Ishikawa (cell line): ENCODE data around the gene RNF157.

Source experiments
- CEBPB ChIP-seq: IDR thresholded peaks from 2 replicates; pipeline ENCODE4 v1.6.1; 2012
- CREB1 ChIP-seq: IDR thresholded peaks from 2 replicates; pipeline ENCODE4 v1.6.1; 2012; ENCODE audit warnings: low read depth
- EGR1 ChIP-seq: IDR thresholded peaks from 2 replicates; pipeline ENCODE4 v1.6.1; 2012
- EP300 ChIP-seq: IDR thresholded peaks from 2 replicates; pipeline ENCODE4 v1.6.1; 2012; ENCODE audit warnings: borderline replicate concordance
- FOXM1 ChIP-seq: IDR thresholded peaks from 2 replicates; pipeline ENCODE4 v1.6.1; 2012; ENCODE audit warnings: low read depth, borderline replicate concordance
- NFIC ChIP-seq: IDR thresholded peaks from 2 replicates; pipeline ENCODE4 v1.6.1; 2012
- RAD21 ChIP-seq: IDR thresholded peaks from 2 replicates; pipeline ENCODE4 v1.6.1; 2012; ENCODE audit warnings: low read depth
- TAF1 ChIP-seq: IDR thresholded peaks from 2 replicates; pipeline ENCODE4 v1.6.1; 2012; ENCODE audit warnings: low read depth, mild to moderate bottlenecking
- TCF12 ChIP-seq: IDR thresholded peaks from 2 replicates; pipeline ENCODE4 v1.6.1; 2012; ENCODE audit warnings: low read depth
- TEAD4 ChIP-seq: IDR thresholded peaks from 2 replicates; pipeline ENCODE4 v1.6.1; 2012
- YY1 ChIP-seq: IDR thresholded peaks from 2 replicates; pipeline ENCODE4 v1.6.1; 2012; ENCODE audit warnings: low read depth
- ZBTB7A ChIP-seq: IDR thresholded peaks from 2 replicates; pipeline ENCODE4 v1.6.1; 2012; ENCODE audit warnings: low read depth
- TF ChIP-seq, protein P1 (sequence below): IDR thresholded peaks from 2 replicates; pipeline ENCODE4 v1.6.1; 2012; ENCODE audit warnings: low read depth, mild to moderate bottlenecking
- TF ChIP-seq, protein P2 (sequence below): IDR thresholded peaks from 2 replicates; pipeline ENCODE4 v1.6.1; 2012
- TF ChIP-seq, protein P3 (sequence below): IDR thresholded peaks from 2 replicates; pipeline ENCODE4 v1.6.1; 2012

RNF157 gene

DNA sequence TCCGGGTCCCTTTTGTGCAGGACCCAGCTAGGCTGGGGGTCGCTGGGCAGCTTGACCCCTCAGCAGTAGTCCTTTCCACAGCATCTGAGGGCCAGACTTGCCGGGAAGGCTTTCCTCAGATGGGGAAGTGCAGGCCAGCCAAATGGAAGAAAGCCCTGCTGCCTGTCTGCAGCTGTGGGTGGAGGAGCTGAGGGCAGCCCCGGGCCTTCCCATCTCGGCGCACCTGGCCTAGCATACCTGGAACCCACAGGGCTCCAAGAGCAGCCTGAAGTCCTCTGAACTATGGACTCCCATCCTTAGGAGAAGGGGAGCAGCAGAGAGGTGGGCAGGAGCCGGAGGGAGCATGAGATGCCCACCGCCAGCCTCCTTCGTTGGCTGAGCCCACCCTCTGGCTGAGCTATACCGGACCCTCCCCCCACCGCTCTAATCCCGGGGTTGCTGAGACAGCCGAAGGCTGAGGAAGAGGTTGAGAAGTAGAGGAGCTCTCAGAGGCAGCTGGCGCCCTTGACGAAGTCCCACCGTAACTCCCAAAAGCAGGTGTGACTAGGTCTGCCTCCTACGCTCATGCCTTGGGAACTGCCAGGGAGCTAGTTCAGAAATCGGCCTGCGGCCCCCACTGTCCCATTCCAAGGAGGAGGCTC lies 38.1 kb upstream of the RNF157 start:
- TF ChIP-seq ZBTB7A: no peak
- TF ChIP-seq CREB1: no peak
- no peak for TF ChIP-seq FOXM1
- TF ChIP-seq, protein P1, sequence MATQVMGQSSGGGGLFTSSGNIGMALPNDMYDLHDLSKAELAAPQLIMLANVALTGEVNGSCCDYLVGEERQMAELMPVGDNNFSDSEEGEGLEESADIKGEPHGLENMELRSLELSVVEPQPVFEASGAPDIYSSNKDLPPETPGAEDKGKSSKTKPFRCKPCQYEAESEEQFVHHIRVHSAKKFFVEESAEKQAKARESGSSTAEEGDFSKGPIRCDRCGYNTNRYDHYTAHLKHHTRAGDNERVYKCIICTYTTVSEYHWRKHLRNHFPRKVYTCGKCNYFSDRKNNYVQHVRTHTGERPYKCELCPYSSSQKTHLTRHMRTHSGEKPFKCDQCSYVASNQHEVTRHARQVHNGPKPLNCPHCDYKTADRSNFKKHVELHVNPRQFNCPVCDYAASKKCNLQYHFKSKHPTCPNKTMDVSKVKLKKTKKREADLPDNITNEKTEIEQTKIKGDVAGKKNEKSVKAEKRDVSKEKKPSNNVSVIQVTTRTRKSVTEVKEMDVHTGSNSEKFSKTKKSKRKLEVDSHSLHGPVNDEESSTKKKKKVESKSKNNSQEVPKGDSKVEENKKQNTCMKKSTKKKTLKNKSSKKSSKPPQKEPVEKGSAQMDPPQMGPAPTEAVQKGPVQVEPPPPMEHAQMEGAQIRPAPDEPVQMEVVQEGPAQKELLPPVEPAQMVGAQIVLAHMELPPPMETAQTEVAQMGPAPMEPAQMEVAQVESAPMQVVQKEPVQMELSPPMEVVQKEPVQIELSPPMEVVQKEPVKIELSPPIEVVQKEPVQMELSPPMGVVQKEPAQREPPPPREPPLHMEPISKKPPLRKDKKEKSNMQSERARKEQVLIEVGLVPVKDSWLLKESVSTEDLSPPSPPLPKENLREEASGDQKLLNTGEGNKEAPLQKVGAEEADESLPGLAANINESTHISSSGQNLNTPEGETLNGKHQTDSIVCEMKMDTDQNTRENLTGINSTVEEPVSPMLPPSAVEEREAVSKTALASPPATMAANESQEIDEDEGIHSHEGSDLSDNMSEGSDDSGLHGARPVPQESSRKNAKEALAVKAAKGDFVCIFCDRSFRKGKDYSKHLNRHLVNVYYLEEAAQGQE: no peak
- TF ChIP-seq, protein P2, sequence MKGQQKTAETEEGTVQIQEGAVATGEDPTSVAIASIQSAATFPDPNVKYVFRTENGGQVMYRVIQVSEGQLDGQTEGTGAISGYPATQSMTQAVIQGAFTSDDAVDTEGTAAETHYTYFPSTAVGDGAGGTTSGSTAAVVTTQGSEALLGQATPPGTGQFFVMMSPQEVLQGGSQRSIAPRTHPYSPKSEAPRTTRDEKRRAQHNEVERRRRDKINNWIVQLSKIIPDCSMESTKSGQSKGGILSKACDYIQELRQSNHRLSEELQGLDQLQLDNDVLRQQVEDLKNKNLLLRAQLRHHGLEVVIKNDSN: no peak
- TF ChIP-seq NFIC: no peak
- TF ChIP-seq, protein P3, sequence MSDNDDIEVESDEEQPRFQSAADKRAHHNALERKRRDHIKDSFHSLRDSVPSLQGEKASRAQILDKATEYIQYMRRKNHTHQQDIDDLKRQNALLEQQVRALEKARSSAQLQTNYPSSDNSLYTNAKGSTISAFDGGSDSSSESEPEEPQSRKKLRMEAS: no peak
- TF ChIP-seq TCF12: no peak
- TF ChIP-seq CEBPB: no peak
- no peak for TF ChIP-seq RAD21
- no peak for TF ChIP-seq TEAD4
- no peak for TF ChIP-seq EGR1
- no peak for TF ChIP-seq TAF1
- TF ChIP-seq EP300: no peak

DNA sequence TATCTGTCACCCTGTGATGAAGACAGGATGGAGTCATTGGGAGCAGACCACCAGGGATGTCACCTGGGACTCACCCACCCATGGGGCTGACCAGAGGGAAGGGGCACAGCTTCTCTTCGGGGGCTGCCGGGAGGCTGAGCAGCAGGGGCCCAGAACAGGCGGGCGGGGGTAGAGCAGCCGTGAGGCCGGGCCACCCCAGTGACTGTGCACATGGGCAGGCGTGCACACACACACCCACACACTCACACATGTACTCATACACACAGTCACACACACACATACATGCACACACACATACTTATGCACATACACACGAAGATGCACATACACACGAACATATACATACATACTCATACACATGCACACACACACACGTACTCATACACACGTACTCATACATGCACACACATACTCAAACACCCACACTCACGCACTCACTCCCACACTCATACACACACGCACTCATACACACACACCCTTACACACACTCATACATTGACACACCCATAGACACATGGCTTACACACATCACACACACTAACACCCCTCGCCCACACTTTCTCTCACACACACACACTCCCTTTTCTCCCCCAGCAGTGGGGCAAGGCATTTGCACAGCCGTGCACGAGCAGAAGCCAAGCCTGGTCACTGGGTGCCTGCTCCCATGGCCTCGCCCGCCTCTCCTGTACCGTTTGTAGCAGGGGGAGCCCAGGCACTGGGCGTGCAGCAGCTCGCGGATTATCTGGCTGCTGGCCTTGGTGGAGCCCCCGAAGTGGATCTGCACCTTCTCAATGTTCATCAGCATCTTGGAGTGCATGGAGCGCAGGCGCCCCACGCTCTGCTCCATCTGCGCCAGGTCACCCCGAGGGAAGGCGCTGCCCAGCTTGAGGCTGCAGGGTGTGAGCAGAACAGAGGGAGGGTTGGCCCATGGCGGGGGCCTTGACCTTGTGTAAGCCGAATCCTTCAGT lies 37.3 kb upstream of the RNF157 start:
- TF ChIP-seq CREB1 (no peak), TCF12 (no peak), ZBTB7A (no peak), FOXM1 (no peak), RAD21 (no peak)

DNA sequence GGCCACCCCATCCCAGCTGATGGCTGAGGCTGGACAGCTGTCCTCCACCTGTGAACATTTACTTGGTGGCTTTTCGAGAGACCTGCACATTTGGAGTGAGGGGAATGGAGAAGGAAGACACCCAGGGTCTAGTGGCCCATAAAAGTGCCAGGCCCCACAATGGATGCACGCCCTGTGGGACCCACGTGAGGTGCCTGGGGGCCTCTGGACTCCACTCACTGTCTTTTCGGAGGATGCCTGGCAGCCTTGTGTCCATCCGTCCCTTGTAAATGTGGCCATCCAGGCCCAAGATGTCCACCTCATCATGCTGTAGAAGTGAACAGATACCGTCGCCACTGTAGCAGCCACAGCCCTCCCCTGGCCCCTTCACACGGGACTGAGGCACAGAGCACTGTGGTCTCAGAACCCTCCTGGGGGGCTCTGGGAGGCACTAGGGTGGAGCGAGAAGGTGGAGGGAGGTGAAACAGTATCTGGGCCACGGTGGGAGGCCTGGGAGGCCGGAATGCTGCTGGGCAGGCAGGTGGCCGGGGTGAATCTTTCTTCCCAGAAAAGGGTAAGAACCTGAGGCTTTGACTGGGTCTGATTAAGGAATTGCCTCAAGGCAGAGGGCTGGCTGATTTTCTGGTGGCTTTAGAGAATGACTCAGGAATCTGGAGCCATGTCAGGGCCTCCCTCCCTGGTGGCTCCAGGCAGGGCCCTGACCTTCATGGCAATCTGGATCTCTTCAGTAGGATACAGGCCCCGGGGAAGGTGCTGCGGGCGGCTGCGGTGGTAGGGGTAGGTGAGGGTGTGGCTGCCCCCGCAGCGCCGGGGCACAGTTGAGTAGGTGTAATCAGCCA lies 36.4 kb upstream of the RNF157 start:
- no peak for TF ChIP-seq EGR1
- no peak for TF ChIP-seq ZBTB7A
- TF ChIP-seq, protein P3: no peak
- no peak for TF ChIP-seq YY1
- no peak for TF ChIP-seq TAF1
- no peak for TF ChIP-seq TCF12
- TF ChIP-seq, protein P1: no peak
- no peak for TF ChIP-seq FOXM1
- no peak for TF ChIP-seq TEAD4
- TF ChIP-seq NFIC: no peak
- TF ChIP-seq, protein P2: no peak
- TF ChIP-seq EP300: no peak
- TF ChIP-seq CEBPB: no peak
- no peak for TF ChIP-seq RAD21

DNA sequence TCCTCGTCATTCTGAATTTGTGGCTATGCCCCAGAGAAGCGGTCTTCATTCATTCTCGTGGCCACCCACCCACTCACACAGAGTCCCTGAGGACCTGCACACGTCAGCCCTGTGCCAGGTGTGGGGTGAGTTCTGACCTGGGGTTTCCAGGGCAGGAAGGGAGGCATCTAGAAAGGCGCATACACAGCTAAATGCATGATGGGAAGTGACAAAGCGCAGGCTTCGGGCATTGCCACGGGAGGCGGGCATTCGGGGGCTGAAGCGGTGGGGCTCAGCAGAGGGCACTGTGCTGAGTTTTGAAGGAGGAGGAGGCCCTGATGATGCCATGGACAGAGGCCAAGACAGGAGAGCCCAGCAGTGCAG lies 35.8 kb upstream of the RNF157 start:
- TF ChIP-seq TAF1 (no peak), TEAD4 (no peak), RAD21 (no peak), EP300 (no peak), NFIC (no peak), YY1 (no peak), CEBPB (no peak), ZBTB7A (no peak)
- TF ChIP-seq, protein P3: no peak
